ENCODE results near the gene VCL.

VCL gene

DNA sequence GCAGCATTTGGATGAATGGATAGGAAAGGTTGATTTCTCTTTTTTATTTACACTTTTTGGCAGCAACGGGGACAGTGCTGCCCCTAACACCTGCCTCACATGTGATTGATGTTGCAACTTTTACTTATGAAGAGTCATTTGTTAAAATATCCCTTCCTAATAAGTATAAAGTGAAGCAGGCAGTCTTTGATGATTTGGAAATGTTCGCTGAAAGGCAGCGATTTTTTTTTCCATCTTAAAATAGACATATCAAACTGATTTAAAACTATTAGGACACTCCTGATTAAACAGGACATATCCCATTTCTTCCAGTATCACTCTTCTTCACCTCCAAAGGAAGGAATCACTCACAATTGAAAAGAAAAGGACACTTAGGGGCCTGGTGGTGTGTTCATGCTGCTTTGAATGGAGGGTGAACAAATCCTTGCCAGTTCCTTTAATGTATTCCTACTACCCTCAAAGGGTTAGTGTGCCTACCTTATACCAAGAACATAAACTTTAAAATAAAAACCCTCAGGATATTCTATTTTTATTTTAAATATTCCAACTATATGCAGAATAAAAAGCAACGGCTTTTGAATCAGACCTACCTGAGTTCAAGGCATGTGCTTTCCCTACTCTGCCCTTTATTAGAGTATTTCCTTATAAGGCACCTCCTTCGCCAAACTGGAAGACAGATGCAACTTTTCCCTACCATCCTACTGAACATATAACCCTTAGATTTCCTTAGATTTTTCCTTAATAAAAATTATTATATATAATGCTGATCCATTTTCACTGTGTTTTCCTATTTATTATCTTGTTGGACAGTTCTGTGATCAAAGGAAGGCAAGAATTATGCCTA is 154.2 kb downstream of the VCL start:
- DNase-seq (ENCODE audit: low read depth in 3 of 3), result no peak

DNA sequence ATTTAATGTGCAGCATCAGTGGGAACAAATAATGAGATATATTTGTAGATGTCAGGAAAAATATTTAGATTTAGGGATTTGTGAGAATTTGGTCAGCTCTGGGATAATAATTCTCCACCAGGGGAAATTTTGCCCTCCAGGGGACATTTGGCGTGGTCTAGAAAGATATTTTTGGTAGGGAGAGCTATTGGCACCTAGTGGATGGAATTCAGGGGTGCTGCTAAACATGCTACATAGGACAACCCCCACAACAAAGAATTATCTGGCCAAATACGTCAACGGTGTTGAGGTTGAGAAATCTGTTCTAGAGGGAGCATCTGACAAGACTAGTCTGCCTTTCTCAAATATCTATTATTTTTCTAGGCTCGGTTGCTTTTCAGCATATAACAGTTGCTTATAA is 155.2 kb downstream of the VCL start:
- DNase-seq (ENCODE audit: low read depth in 3 of 3), result no peak

DNA sequence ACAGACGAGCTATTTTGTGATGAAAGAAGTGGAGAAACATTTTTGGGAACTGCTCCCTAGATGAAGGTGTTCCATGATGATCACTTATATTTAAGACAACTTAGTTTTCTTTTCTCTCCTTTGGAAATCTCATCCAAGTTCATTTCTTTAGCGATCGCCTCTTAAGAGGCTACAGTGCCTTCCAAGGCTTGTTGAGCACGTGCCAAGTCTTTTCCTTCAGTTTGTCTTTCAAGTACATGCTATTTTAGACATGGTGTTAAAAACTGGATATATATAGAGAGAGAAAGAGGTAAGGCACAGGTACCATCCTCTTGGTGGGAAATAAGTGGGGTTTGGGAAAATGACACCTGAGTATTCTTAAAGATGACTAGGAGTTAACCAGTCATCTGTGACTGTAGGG is 155.8 kb downstream of the VCL start:
- no peak for DNase-seq (ENCODE audit: low read depth in 3 of 3)

DNA sequence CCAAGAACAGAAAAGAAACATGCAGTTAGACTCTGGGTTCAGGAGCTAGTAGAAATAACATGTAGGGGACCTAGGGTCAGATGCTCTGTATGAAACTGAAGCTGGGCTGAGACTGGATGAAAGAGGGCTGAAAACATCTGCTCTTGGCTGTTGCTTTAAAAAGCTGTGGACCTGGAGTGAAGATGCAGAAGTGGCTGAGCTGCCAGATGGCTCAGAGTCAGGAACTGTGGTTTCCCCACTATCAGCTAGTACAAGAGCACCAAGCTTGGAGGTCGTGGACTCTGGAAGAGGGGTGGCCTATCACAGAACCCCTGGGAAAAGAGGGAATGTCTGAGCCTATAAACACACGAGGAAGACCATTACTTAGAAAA is 159.0 kb downstream of the VCL start:
- no peak for DNase-seq (ENCODE audit: low read depth in 3 of 3)

DNA sequence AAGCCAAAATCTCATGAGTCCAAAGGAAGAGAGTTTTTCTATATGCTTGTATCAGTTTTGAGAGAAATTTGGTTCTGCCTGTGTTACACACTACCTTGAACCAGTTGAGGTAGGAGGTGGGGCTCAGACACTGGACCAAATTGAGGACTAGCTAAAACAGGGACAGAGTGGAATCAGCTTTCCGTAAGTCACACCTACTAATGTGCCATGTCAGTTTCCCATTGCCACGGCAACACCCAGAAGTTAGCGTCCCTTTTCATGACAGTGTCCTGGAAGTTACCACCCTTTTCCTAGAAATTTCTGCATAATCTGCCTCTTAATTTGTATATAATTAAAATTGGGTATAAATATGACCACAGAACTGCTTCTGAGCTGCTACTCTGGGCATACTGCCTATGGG is 162.1 kb downstream of the VCL start:
- no peak for DNase-seq (ENCODE audit: low read depth in 3 of 3)

DNA sequence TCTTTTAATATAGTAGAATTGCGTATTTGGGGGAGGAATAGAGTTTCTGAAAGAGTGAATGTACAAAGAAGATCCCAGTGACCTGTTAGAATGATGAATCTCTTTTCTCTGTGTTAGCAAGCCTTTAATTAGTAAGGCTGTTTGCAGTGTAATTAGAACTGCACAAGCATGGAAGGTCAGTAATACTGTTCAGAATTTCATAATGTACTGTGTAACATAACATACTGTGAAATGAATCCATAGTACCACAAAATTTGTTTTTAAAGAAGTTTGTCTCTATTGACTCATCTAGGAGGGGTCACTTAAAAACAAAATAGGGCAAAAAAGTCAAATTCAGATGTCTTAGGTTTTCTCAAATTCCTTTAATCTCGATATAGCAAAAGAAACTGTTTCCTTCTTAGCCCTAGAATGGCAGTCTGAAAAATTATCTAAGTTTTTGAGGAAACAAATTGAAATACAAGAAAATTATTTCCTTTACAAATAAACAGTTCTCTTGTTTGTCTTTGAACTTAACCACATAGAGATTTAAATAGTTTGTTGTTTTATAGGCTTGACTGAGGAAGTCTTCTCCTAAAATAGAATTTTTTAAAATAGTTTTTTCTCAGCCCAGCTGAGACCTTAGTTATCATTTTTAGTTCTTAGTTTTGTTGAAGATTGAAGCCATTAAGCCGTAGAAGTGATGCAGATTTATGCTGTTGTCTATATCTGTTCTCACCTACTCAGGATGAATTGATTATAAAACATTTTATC is 165.6 kb downstream of the VCL start:
- no peak for DNase-seq (ENCODE audit: low read depth in 3 of 3)

DNA sequence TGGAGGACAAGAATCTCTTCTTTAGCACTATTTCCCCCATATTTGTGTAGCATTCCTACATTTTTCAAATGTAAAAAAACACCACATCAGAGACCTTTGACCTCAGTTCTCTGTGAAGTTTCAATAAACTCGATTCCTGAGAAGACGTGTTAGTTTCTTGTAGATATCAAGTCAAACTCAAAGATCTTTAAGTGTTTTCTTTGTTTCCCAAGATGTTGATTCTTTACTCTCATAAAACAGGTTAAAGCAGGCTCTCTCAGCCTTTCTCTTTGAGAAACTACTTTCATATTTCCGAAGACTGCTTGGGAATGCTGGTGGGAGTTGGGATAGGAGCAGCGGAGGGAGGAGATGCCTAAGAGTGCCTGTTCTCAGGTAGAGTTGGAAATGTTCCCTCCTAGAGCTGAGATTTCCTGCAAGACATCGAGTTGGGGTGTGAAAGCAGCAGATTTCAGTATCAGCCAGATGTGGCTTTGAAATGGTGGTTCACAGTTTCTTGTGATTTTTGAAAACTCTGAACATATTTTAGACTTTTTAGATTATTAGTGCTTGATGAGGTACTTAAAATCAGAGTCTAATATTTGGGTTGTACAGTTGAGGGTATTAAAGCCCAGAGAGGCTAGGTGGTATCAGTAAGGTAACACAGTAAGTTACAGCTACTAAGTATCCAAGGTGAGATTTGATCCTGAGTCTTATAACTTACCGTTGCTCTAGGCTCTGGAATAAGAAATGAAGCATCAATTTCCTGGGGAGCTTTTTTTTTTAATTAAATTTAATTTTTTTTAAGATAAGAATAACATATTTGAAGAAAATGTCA is 167.0 kb downstream of the VCL start:
- no peak for DNase-seq (ENCODE audit: low read depth in 3 of 3)

DNA sequence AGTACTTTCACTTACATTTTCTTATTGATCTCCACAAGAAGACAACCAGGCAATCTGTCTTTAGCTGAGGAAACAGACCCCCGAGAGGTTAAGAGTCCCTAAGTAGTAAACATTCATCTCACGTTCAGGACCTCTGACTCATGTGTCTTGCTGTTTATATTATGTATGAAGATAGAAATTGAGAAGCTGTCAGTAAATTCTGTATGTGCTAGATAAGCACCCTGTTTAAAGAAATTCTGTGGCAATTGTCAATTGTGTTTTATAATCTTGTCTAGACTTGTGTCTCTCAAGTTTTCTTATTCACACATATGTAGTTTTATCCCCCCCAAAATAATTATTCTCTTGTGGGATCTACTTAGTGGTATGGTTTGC is 167.6 kb downstream of the VCL start:
- DNase-seq (ENCODE audit: low read depth in 3 of 3), result no peak

DNA sequence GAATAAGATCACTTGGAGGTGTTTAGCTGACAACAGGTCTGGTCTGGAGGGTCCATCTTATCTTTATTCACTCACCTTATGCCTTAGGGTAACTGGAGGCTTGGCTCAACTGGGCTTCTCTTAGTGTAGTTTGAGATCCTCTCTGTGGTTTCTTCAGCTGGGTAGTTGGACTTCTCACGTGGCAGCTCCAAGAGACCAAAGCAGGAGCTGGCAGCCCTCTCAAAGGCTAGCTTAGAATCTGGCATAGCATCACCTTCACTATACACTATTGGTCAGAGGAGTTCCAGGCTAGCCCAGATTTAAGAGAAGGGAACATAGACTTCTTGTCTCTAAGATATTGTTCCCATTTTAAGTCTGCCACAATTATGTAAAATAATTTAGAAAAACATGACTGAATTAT is 169.5 kb downstream of the VCL start:
- DNase-seq (ENCODE audit: low read depth in 3 of 3), result no peak
